Mesenchymal stem cell (in vitro differentiated cells and primary cell): ENCODE results near the gene TENM3.

Experiments used
- DNase-seq: peaks from one replicate; pipeline ENCODE4 v3.0.0-alpha.2; 2013
- H2AFZ ChIP-seq: one replicate; pipeline ENCODE4 v1.6.1; 2013; ENCODE audit warnings: low read depth, mild to moderate bottlenecking, control low read depth, inconsistent platforms, low read length, moderate library complexity
- H2AK5ac ChIP-seq: 2 replicates; pipeline ENCODE4 v1.6.1; 2013; ENCODE audit warnings: low read length, moderate library complexity, mild to moderate bottlenecking, inconsistent platforms; ENCODE audit not compliant: severe bottlenecking
- H2BK120ac ChIP-seq: one replicate; pipeline ENCODE4 v1.6.1; 2013; ENCODE audit warnings: low read depth, mild to moderate bottlenecking, inconsistent platforms, low read length, moderate library complexity
- H2BK12ac ChIP-seq, 2 experiments: one replicate each; pipeline ENCODE4 v1.6.1; 2013; ENCODE audit warnings: inconsistent platforms in 2 of 2, low read length in 2 of 2, mild to moderate bottlenecking in 2 of 2, moderate library complexity in 2 of 2, control low read depth in 1 of 2
- H2BK15ac ChIP-seq: one replicate; pipeline ENCODE4 v1.6.1; 2013; ENCODE audit warnings: mild to moderate bottlenecking, low read depth, inconsistent platforms; ENCODE audit not compliant: poor library complexity, severe bottlenecking
- H2BK5ac ChIP-seq: 2 replicates; pipeline ENCODE4 v1.6.1; 2013; ENCODE audit warnings: low read depth, mild to moderate bottlenecking, low read length, control low read depth, inconsistent platforms; ENCODE audit not compliant: poor library complexity, severe bottlenecking
- H3K14ac ChIP-seq, 2 experiments: one replicate each; pipeline ENCODE4 v1.6.1; 2013; ENCODE audit warnings: inconsistent platforms in 2 of 2, low read length in 2 of 2, control low read depth in 1 of 2, mild to moderate bottlenecking in 1 of 2, moderate library complexity in 1 of 2
- H3K18ac ChIP-seq, 2 experiments: one replicate each; pipeline ENCODE4 v1.6.1; 2013; ENCODE audit warnings: inconsistent platforms in 2 of 2, low read length in 2 of 2, control low read depth in 1 of 2, low read depth in 1 of 2, mild to moderate bottlenecking in 1 of 2
- H3K23ac ChIP-seq, 2 experiments: one replicate each; pipeline ENCODE4 v1.6.1; 2013; ENCODE audit warnings: inconsistent platforms in 2 of 2, low read length in 2 of 2, mild to moderate bottlenecking in 2 of 2, moderate library complexity in 2 of 2, control low read depth in 1 of 2
- H3K27ac ChIP-seq: 2 replicates; pipeline ENCODE4 v1.5.1; 2013; ENCODE audit warnings: mild to moderate bottlenecking, moderate library complexity, low read length, control low read depth, inconsistent platforms; ENCODE audit not compliant: poor library complexity, severe bottlenecking
- H3K27me3 ChIP-seq, 2 experiments: 2 replicates each; pipeline versions ENCODE4 v1.6.1 to v1.7.0; 2013; ENCODE audit warnings: low read length in 2 of 2, mild to moderate bottlenecking in 2 of 2, moderate library complexity in 2 of 2, control low read depth in 1 of 2, inconsistent platforms in 1 of 2; ENCODE audit not compliant: control insufficient read depth in 1 of 2, insufficient read depth in 1 of 2
- H3K36me3 ChIP-seq, 2 experiments: 2 replicates each; pipeline versions ENCODE4 v1.6.1 to v1.7.0; 2013; ENCODE audit warnings: low read length in 2 of 2, control low read depth in 1 of 2, inconsistent platforms in 1 of 2, low read depth in 1 of 2, mild to moderate bottlenecking in 1 of 2; ENCODE audit not compliant: insufficient read depth in 2 of 2, control insufficient read depth in 1 of 2
- H3K4ac ChIP-seq, 2 experiments: one replicate each; pipeline ENCODE4 v1.6.1; 2013; ENCODE audit warnings: inconsistent platforms in 2 of 2, low read length in 2 of 2, mild to moderate bottlenecking in 2 of 2, moderate library complexity in 2 of 2, control low read depth in 1 of 2, low read depth in 1 of 2
- H3K4me1 ChIP-seq: 2 replicates; pipeline ENCODE4 v1.6.1; 2013; ENCODE audit warnings: low read depth, low read length, control low read depth; ENCODE audit not compliant: control insufficient read depth, insufficient read depth
- H3K4me2 ChIP-seq: 2 replicates; pipeline ENCODE4 v1.6.1; 2013; ENCODE audit warnings: low read length, mild to moderate bottlenecking, inconsistent platforms; ENCODE audit not compliant: poor library complexity, severe bottlenecking
- H3K4me3 ChIP-seq, 2 experiments: 2 replicates each; pipeline versions ENCODE4 v1.5.1 to v1.7.0; 2013; ENCODE audit warnings: low read length in 2 of 2, mild to moderate bottlenecking in 2 of 2, control low read depth in 1 of 2, low read depth in 1 of 2; ENCODE audit not compliant: insufficient read depth in 1 of 2
- H3K79me1 ChIP-seq: replicated peaks from 2 replicates; pipeline ENCODE4 v1.6.1; 2013; ENCODE audit warnings: mild to moderate bottlenecking, control low read depth, low read length, inconsistent platforms; ENCODE audit not compliant: poor library complexity, severe bottlenecking
- H3K9ac ChIP-seq: 2 replicates; pipeline ENCODE4 v1.7.0; 2013; ENCODE audit warnings: mild to moderate bottlenecking, low read length, moderate library complexity
- H3K9me3 ChIP-seq: 2 replicates; pipeline ENCODE4 v1.7.0; 2013; ENCODE audit warnings: mild to moderate bottlenecking, low read length; ENCODE audit not compliant: control insufficient read depth
- H4K8ac ChIP-seq: one replicate; pipeline ENCODE4 v1.6.1; 2013; ENCODE audit warnings: inconsistent platforms, mild to moderate bottlenecking, low read length, moderate library complexity
- H4K91ac ChIP-seq: one replicate; pipeline ENCODE4 v1.6.1; 2013; ENCODE audit warnings: mild to moderate bottlenecking, low read length, inconsistent platforms
- WGBS: methylation state at CpG from one replicate; pipeline ENCODE4 v1.1.7; 2013; ENCODE audit warnings: mixed read lengths; 5-methylcytosine and 5-hydroxymethylcytosine counted together

TENM3 gene

GRCh38 chr4:182745237-182745636 is 502.0 kb downstream of the TENM3 start:
- Histone ChIP-seq H4K8ac (no peak overlapping the region), H3K18ac (no peak overlapping the region), H4K91ac (no peak overlapping the region), H3K4me2 (no peak overlapping the region), H3K4me1 (peaks cover 2% of the 10 kb centered on the region), H3K9me3 (no peaks in the 10 kb centered on the region), H2BK120ac (no peak overlapping the region), H3K14ac (no peak overlapping the region), H3K4me3 (no peak overlapping the region), H3K27ac (peak overlapping the region; percentile 68), H2BK5ac (peak overlapping the region; percentile 66), H3K23ac (no peak overlapping the region), H3K9ac (no peak overlapping the region), H3K79me1 (peaks cover 3% of the 10 kb centered on the region), H2AK5ac (no peak overlapping the region), H2BK12ac (no peak overlapping the region), H2AFZ (no peak overlapping the region), H3K4ac (no peak overlapping the region), H3K27me3 (no peaks in the 10 kb centered on the region), H3K36me3 (peaks cover 6 to 10% of the 10 kb centered on the region in 2 experiments), H2BK15ac (no peak overlapping the region)
- 89% methylated on average over 3 of the region's 4 CpGs for WGBS
- no peak for DNase-seq

DNA sequence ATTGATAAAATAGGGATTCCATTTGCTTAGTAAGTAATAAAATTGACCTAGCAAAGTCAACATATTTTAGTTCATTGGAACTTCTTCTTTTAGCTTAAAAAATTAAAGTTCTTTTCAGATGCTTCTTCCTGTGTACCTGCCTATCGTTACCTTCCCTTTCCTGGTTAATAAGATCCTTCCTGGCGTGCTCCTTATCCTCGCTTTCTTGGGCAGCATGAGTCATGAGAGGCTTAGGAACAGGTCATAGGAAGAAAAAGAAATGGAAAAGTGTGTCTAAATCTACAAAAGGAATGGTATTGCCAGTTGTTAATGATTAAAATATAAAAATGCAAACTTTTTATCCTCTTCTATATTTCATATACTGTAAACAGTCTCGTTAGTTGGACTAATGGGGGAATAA is 503.7 kb downstream of the TENM3 start:
- no peak overlapping the region for H2BK5ac ChIP-seq
- H2BK120ac ChIP-seq, result no peak overlapping the region
- no peaks in the 10 kb centered on the region for H3K9me3 ChIP-seq
- peaks cover 6 to 10% of the 10 kb centered on the region in 2 experiments for H3K36me3 ChIP-seq
- no peak overlapping the region for H3K4me2 ChIP-seq
- H2BK15ac ChIP-seq, result no peak overlapping the region
- no peak overlapping the region for H3K4me3 ChIP-seq
- no peak overlapping the region for H2BK12ac ChIP-seq
- no peak overlapping the region for H4K8ac ChIP-seq
- H3K79me1 ChIP-seq, result peaks cover 5% of the 10 kb centered on the region
- no peaks in the 10 kb centered on the region for H3K27me3 ChIP-seq
- no peak overlapping the region for H3K4ac ChIP-seq
- no peak overlapping the region for H3K14ac ChIP-seq
- peaks cover 4% of the 10 kb centered on the region for H3K4me1 ChIP-seq
- no peak overlapping the region for H3K23ac ChIP-seq
- DNase-seq, result no peak
- H3K27ac ChIP-seq, result no peak overlapping the region
- no peak overlapping the region for H2AFZ ChIP-seq
- H4K91ac ChIP-seq, result no peak overlapping the region
- H3K9ac ChIP-seq, result no peak overlapping the region
- 90% methylated on average over 3 of the region's 4 CpGs for WGBS
- H3K18ac ChIP-seq, result no peak overlapping the region
- H2AK5ac ChIP-seq, result no peak overlapping the region

GRCh38 chr4:182748283-182748682 is 505.1 kb downstream of the TENM3 start:
- Histone ChIP-seq H3K36me3 (peaks cover 3 to 8% of the 10 kb centered on the region in 2 experiments), H3K4me1 (peaks cover 2% of the 10 kb centered on the region), H2AK5ac (peak overlapping the region; percentile 85), H3K9me3 (no peaks in the 10 kb centered on the region), H2BK15ac (peak overlapping the region; percentile 28), H3K79me1 (peaks cover 5% of the 10 kb centered on the region), H4K91ac (no peak overlapping the region), H3K14ac (no peak overlapping the region), H2BK12ac (no peak overlapping the region), H3K9ac (no peak overlapping the region), H3K23ac (no peak overlapping the region), H4K8ac (no peak overlapping the region), H2BK120ac (no peak overlapping the region), H2BK5ac (no peak overlapping the region), H2AFZ (no peak overlapping the region), H3K4me3 (no peak overlapping the region), H3K18ac (no peak overlapping the region), H3K4ac (no peak overlapping the region), H3K4me2 (no peak overlapping the region), H3K27ac (no peak overlapping the region), H3K27me3 (no peaks in the 10 kb centered on the region)
- no peak for DNase-seq
- WGBS, result 94% methylated on average over 8 of the region's 8 CpGs

DNA sequence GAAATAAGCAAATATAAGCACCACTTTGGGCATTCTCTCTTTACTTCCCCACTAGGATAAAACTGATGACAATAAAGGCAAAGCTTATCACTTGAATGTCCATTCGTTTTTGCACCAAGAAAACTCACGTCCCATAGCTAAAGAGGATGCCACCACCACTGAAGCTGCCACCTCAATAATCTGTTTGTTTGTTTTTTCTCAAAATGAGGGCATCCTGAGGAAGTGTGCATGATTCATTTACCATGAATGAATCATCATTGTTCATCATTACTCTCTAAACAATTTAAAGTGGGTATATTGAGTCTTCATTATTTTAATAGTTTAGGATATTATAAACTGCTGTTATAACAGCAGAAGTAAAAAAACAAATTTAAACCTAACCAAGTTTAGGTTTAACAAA is 505.7 kb downstream of the TENM3 start:
- H2BK5ac ChIP-seq, result no peak overlapping the region
- no peak overlapping the region for H2BK120ac ChIP-seq
- no peak overlapping the region for H4K91ac ChIP-seq
- no peaks in the 10 kb centered on the region for H3K27me3 ChIP-seq
- no peak for DNase-seq
- no peaks in the 10 kb centered on the region for H3K9me3 ChIP-seq
- peaks cover 5% of the 10 kb centered on the region for H3K79me1 ChIP-seq
- H3K14ac ChIP-seq, result no peak overlapping the region
- H2AK5ac ChIP-seq, result no peak overlapping the region
- H3K4me1 ChIP-seq, result peaks cover 2% of the 10 kb centered on the region
- H3K4ac ChIP-seq, result no peak overlapping the region
- H3K4me2 ChIP-seq, result no peak overlapping the region
- peaks cover 3 to 10% of the 10 kb centered on the region in 2 experiments for H3K36me3 ChIP-seq
- H3K23ac ChIP-seq, result no peak overlapping the region
- no peak overlapping the region for H2BK12ac ChIP-seq
- no peak overlapping the region for H4K8ac ChIP-seq
- H2BK15ac ChIP-seq, result no peak overlapping the region
- no peak overlapping the region for H3K9ac ChIP-seq
- no peak overlapping the region for H3K4me3 ChIP-seq
- H2AFZ ChIP-seq, result no peak overlapping the region
- WGBS, result 24% methylated on average over 2 of the region's 2 CpGs
- no peak overlapping the region for H3K27ac ChIP-seq
- H3K18ac ChIP-seq, result no peak overlapping the region
